Measurements from ENCODE around the gene TMEM120A. TPM values are rescaled to one million over a fixed set of nuclear protein-coding genes. Genes with fewer than 3 reads are reported as not detected.

The TMEM120A gene
- total and polyA plus RNA-seq, 10 of the 15 experiments (the other 5 are each of a cell fraction or from before 2014, with no cell fraction given), result 0.43 to 86.6 (median 18.5) TPM

- Histone ChIP-seq H4K20me1 (ENCODE audit: control insufficient read depth, insufficient read depth) (no peaks in the 10 kb centered on the region), H3K4me3 (no peak overlapping the region), H3K79me2 (ENCODE audit: control insufficient read depth, insufficient read depth, low read length) (no peaks in the 10 kb centered on the region), H3K27me3 (replicated peaks in 1 of 2; ENCODE audit: control insufficient read depth in 2 of 2, insufficient read depth in 2 of 2, low read length in 1 of 2) (no peaks in the 10 kb centered on the region), H3K4me2 (ENCODE audit: control insufficient read depth, insufficient read depth) (no peak overlapping the region), H3K4me1 (ENCODE audit: control insufficient read depth, insufficient read depth, low read length) (peaks cover 3% of the 10 kb centered on the region), H3K27ac (ENCODE audit: control insufficient read depth, insufficient read depth) (no peak overlapping the region), H3K9ac (ENCODE audit: control insufficient read depth, insufficient read depth, low read length) (no peak overlapping the region), H3K9me3 (replicated peaks; ENCODE audit: control insufficient read depth, insufficient read depth, low read length) (no peaks in the 10 kb centered on the region), H3K36me3 (ENCODE audit: control insufficient read depth in 2 of 2, insufficient read depth in 2 of 2, low read length in 1 of 2) (peaks cover 3 to 7% of the 10 kb centered on the region in 2 experiments; a peak in 3 of 4 replicates), H2AFZ (ENCODE audit: control insufficient read depth, low read depth, low read length) (no peak overlapping the region)
- CTCF ChIA-PET, result interaction anchor here (0.7 to 1.0 kb wide), 2 partner anchors 123 to 126 kb away, joined by 3 read pairs; no protein-coding TSS in a partner anchor
- TF ChIP-seq NFXL1 (IDR thresholded peaks at IDR 0.05; ENCODE audit: borderline replicate concordance) (peak; percentile 93), RUNX3 (IDR thresholded peaks at IDR 0.05; ENCODE audit: low read length) (peak; percentile 16; the same call in 1 of the 2 replicates), RCOR1 (conservative IDR thresholded peaks at IDR 0.05; ENCODE audit: low read depth, low read length) (no peak)
- POLR2A ChIA-PET, result interaction anchor here (1.1 to 1.3 kb wide), 2 partner anchors 19 to 73 kb away, joined by 5 to 7 read pairs; no protein-coding TSS in a partner anchor
- WGBS (ENCODE audit: insufficient coverage, insufficient replicate concordance, low lambda C conversion rate, missing lambda C conversion rate), result 61% methylated on average over 17 of the region's 21 CpGs
- DNase-seq (ENCODE audit: low read depth, low spot score) (no peak), ATAC-seq (peak; percentile 4; the same call in 2 of the 3 replicates), FAIRE-seq (no peak)
- BruUV-seq (replicated peaks), result no TSS peak
- SMC1A ChIA-PET (ENCODE audit: uncharacterized antibody, unreplicated experiment), result interaction anchor here (1.1 kb wide), 2 partner anchors 30 to 61 kb away, joined by 3 read pairs; no protein-coding TSS in a partner anchor
- RAD21 ChIA-PET (ENCODE audit: unreplicated experiment), result interaction anchor here (1.0 kb wide), 1 partner anchor 19 kb away, joined by 3 read pairs; no protein-coding TSS in a partner anchor
- in situ Hi-C loops (cut with MboI), result no loop called here
- intact Hi-C loops (cut with micrococcal nuclease; ENCODE audit: unreplicated experiment), result no loop called here
These were observed 4.7 kb downstream of the TMEM120A start for GRCh38 chr7:75989500-75990388.

Data from GM12878 (cell line).